Thoracic aorta (tissue), 2 donors: ENCODE data around the gene ARHGAP25. TPM values are rescaled to one million over a fixed set of nuclear protein-coding genes. Genes with fewer than 3 reads are reported as not detected.

Experiments
- ATAC-seq: fragments of 150-250 bp; one replicate; pipeline ENCODE4 v1.8.0; 2017; ENCODE audit warnings: low read depth; ENCODE audit not compliant: insufficient number of reproducible peaks, low FRiP score
- DNase-seq: peaks from one replicate; pipeline ENCODE4 v3.0.0-alpha.2; 2020; ENCODE audit warnings: low spot score
- H3K27ac ChIP-seq, 2 donors: fragments of 200-600 bp; sonication (generic); 1 replicate in 1 of 2; 2 replicates in 1 of 2; pipeline ENCODE4 v1.5.1; 2016; ENCODE audit warnings: mild to moderate bottlenecking in 2 of 2, moderate library complexity in 2 of 2
- H3K27me3 ChIP-seq: fragments of 200-600 bp; sonication (generic); replicated peaks from 2 replicates; pipeline ENCODE4 v1.6.0; 2016; ENCODE audit warnings: mild to moderate bottlenecking; ENCODE audit not compliant: insufficient read depth
- H3K36me3 ChIP-seq: fragments of 200-600 bp; sonication (generic); one replicate; pipeline ENCODE4 v1.5.1; 2016
- H3K4me1 ChIP-seq, 2 donors: fragments of 200-600 bp; sonication (generic); 1 replicate in 1 of 2; 2 replicates in 1 of 2; pipeline versions ENCODE4 v1.5.1 to v1.6.0; 2016; ENCODE audit warnings: low read depth in 2 of 2, mild to moderate bottlenecking in 1 of 2; ENCODE audit not compliant: control insufficient read depth in 1 of 2
- H3K4me3 ChIP-seq: fragments of 200-600 bp; sonication (generic); 2 replicates; pipeline ENCODE4 v1.5.1; 2016; ENCODE audit warnings: mild to moderate bottlenecking
- H3K9me3 ChIP-seq: fragments of 200-600 bp; sonication (generic); 2 replicates; pipeline ENCODE4 v1.5.1; 2016
- CTCF ChIP-seq: fragments of 200-600 bp; sonication (generic); IDR thresholded peaks from one replicate; pipeline ENCODE4 v1.5.1; 2019; ENCODE audit warnings: antibody characterized with exemption
- total RNA-seq, 2 donors: library from RNA; depleted of rRNA; stranded (reverse); fragments of >200 nt; gene quantifications; one replicate each; pipeline versions ENCODE4 v1.1.0 to v1.2.3, GENCODE V29; 2016

The ARHGAP25 gene
- total RNA-seq, 2 donors from 2014 or later, result 10.8 to 14.5 TPM

GRCh38 chr2:68853915-68854314, 119.3 kb downstream of the ARHGAP25 start:
- no peak for TF ChIP-seq CTCF
- H3K9me3 ChIP-seq, result no peaks in the 10 kb centered on the region
- no peak overlapping the region for H3K27ac ChIP-seq
- DNase-seq (no peak), ATAC-seq (no peak)
- no peaks in the 10 kb centered on the region for H3K36me3 ChIP-seq
- no peaks in the 10 kb centered on the region for H3K4me1 ChIP-seq
- no peaks in the 10 kb centered on the region for H3K27me3 ChIP-seq
- no peak overlapping the region for H3K4me3 ChIP-seq

GRCh38 chr2:68854476-68854875, 119.9 kb downstream of the ARHGAP25 start:
- Histone ChIP-seq H3K27me3 (no peaks in the 10 kb centered on the region), H3K36me3 (no peaks in the 10 kb centered on the region), H3K9me3 (no peaks in the 10 kb centered on the region), H3K4me1 (no peaks in the 10 kb centered on the region), H3K4me3 (no peak overlapping the region), H3K27ac (no peak overlapping the region)
- ATAC-seq (no peak), DNase-seq (no peak)
- no peak for TF ChIP-seq CTCF

GRCh38 chr2:68855550-68855949, 120.9 kb downstream of the ARHGAP25 start:
- no peak overlapping the region for H3K27ac ChIP-seq
- no peak for DNase-seq
- H3K4me3 ChIP-seq, result no peak overlapping the region
- H3K36me3 ChIP-seq, result no peaks in the 10 kb centered on the region
- no peak for ATAC-seq
- H3K27me3 ChIP-seq, result no peaks in the 10 kb centered on the region
- no peaks in the 10 kb centered on the region for H3K4me1 ChIP-seq
- H3K9me3 ChIP-seq, result no peaks in the 10 kb centered on the region
- TF ChIP-seq CTCF, result no peak

- ATAC-seq, result no peak
- TF ChIP-seq CTCF, result no peak
Measured at GRCh38 chr2:68857202-68857845, 122.7 kb downstream of the ARHGAP25 start.

GRCh38 chr2:68857855-68858456, 123.3 kb downstream of the ARHGAP25 start:
- H3K27me3 ChIP-seq, result no peaks in the 10 kb centered on the region
- no peak for TF ChIP-seq CTCF
- ATAC-seq (no peak), DNase-seq (no peak)
- H3K36me3 ChIP-seq, result no peaks in the 10 kb centered on the region
- H3K4me3 ChIP-seq, result no peak overlapping the region
- H3K27ac ChIP-seq, result no peak overlapping the region
- no peaks in the 10 kb centered on the region for H3K9me3 ChIP-seq
- H3K4me1 ChIP-seq, result no peaks in the 10 kb centered on the region

More at GRCh38 chr2:68857202-68857845, 122.7 kb downstream of the ARHGAP25 start:
- H3K4me1 ChIP-seq, result no peaks in the 10 kb centered on the region
- H3K4me3 ChIP-seq, result no peak overlapping the region
- no peak for DNase-seq
- H3K27me3 ChIP-seq, result no peaks in the 10 kb centered on the region
- H3K27ac ChIP-seq, result no peak overlapping the region
- H3K36me3 ChIP-seq, result no peaks in the 10 kb centered on the region
- H3K9me3 ChIP-seq, result no peaks in the 10 kb centered on the region
